Measurements from ENCODE around the gene SPATA19. TPM values are rescaled to one million over a fixed set of nuclear protein-coding genes. Genes with fewer than 3 reads are reported as not detected.

SPATA19 gene
- polyA plus RNA-seq, 4 donors: not detected

DNA sequence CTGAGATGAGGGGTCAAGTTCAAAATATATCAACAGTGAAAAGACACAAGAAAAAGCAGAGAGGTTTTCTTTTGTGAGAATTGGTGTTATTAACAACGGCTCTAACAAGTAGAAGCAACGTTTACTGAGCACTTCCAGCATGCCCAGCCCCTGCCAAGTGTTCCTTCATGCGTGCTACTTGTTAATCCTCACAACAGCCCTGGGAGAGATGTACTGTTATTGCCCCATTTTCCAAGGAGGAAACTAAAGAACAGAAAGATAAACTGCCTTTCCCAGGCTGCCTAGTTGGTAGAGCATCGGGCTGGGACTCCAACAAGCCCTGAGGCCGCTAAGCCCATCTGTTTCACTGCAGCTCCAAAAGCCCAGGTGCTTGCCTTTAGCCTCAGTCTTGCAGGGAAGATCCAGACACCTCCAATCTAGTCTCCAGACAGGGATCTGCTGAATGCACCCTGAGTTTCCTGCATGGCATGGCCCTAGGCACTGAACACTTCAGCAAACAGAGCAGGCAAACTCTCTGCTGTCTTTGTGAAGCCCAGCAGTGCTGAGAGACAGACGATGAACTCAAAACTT, 25.5 kb downstream of the SPATA19 start:
- no peak for DNase-seq (ENCODE audit: low read depth in 4 of 4, low spot score in 3 of 4)

DNA sequence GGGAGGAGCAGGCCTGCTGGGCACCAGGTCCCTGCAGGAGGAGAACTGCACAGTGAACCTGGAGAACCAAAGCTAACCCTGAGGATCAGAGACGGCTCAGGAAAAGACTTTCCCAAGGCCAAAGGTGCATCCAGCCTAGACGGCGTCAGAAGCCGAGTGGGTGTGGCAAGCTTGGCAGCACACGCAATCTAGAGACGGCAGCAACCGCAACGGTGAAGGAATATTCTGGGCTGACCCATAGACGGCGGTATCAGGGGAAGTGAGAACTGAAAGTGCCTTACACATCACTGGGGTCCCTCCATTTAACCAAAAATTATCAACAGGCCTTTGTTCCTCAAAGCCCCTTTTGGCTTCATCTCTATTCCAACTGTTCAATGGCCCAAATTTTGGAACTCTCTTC, 26.2 kb downstream of the SPATA19 start:
- no peak for DNase-seq (ENCODE audit: low read depth in 4 of 4, low spot score in 3 of 4)

DNA sequence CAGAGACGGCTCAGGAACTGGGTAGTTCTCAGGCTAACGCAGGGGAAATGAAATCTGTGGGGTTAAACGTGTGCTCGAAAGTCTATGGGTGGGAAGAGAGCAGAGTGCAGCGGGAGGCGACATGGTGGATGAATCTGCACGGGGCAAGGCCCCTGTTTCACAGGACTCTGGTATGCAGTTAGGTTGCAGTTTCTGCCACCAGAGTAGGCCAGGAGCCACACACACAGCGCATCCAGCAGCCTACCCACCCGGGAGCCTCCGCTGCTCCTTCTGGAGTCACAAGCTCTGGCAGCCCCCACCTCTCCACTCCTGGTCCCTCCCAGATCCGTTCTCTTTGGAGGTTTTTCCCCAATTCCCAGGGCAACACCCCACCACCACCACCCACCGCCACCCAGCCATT, 27.0 kb downstream of the SPATA19 start:
- DNase-seq (ENCODE audit: low read depth in 4 of 4, low spot score in 3 of 4): no peak

DNA sequence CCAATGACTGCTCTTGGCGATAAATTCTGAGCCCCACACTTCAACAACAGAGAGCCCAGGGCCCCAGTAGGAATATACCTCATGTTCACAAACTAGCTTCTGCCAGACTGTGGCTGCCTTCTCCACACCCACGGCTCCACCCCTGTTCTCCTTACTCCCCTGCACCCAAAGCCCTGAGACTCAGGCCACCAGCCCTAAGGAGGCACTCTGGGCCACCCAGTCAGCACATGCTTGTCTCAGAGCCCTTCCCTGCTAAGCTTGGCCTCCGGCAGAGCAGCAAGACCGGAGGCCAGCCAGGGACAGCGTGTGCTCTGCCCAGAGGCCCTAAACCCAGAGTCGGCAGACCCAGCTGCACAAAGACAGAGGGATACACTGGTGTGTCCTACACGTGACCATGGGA, 27.9 kb downstream of the SPATA19 start:
- DNase-seq (ENCODE audit: low read depth in 4 of 4, low spot score in 3 of 4): no peak

DNA sequence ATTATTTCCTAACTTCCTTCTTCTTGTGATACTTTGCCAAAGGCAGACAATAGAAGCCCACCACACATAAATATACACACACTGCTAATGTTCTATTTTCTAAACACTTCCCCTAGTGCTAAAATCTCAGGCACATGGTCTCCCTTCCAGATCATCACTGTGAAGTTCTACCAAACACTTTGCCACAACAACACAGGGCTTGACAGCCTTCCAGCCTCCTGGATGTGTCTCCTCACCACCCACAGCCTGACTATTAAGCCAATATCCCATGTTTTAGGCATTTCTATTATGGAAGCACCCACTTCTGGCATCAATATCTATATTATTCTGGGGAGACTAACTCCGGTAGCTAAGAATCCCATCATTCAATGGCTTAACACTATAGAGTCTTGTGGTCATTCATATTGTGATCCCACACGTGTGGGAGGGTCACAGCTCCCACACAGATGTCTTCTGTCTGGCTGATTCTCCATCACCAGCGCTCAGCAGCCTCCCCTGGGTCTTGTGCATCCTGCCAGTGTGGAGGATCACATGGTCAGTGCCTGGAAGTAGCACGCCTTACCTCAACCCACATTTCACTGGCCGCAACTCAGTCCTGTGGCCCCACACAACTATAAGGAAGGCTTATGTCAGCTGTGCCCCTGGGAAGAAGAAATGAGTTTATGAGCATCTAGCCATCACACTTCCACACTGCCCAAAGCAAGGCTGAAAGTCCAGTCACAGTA, 29.0 kb downstream of the SPATA19 start:
- DNase-seq (ENCODE audit: low read depth in 4 of 4, low spot score in 3 of 4): no peak

DNA sequence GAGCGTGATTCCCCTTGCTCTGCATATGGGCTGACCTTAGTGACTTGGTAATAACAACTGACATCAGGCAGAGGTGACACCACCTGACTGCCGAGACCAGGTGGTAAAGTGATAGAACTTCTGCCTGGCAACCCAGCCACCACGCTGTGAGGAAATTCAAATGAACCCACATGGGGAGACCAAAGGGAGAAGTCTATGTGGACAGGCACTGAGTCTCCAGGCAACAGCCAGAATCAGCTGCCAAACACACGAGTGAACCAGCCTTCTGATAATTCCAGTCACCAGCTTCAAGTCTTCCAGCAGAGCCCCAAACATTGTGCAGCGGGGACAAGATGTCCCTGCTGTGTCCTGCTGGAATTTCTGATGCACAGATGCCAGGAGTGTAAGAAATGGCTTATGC, 29.7 kb downstream of the SPATA19 start:
- DNase-seq (ENCODE audit: low read depth in 4 of 4, low spot score in 3 of 4): no peak

DNA sequence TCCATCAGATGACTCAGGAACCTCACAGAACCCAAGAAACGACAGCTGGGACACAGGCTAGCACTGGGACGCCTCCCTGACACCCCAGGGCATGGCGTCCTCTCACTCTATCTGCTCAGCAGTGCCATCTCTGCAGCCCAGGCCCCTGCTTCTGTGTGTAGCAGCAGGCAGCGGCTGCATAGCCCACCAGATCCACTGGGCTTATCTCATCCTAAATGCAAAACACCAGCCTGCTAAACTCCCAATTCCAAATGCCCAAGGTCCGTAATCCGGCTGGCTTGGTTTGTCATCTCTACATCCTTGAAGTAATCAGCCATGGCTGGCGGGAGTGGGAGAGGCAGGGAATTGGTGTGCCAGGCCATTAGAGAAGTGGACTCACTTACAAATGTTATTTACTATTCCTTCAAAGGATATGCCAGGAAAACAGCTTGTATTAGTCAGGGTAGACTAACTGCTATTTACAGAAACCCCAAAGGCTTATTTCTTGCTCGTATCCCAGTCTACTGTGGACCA, 30.7 kb downstream of the SPATA19 start:
- no peak for DNase-seq (ENCODE audit: low read depth in 4 of 4, low spot score in 3 of 4)

DNA sequence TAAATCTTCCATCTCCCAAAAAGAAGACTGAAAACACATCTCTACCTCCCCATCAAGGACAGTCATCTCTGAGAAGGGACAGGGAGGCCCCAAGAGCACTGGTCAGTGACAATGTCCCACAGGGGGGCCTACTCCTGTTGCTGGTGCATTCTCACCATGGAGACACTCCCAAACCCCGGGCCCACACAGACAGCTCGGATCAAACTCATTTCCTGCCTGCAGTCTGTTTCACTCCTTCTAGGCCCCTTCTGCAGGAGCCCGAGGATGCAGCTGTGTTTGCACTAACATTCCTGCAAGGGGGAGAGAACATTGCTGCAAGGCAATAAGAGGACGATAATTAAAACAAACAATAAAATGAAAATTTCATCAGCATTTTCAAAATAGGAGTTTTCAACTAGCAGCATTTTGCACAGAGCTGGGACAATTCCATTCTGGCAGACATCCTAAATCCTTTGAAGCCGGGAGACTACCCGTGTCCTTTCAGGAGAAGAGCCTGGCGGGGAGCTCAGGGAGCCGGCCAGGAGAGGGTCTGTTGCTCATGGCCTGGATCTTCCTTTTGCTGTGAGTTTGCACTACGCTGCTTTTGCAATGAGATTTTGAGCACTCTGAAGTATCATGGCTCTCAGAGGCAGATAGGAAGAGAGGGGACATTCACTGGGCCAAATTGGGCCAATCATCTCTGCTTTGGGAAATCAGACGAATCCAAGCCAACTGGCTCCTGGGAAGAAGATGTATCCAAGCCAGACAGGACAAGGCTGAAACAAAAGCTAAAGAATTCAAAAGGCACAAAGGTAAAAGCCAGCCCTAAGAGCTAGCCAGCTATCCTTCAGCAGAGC, 33.2 kb downstream of the SPATA19 start:
- DNase-seq (ENCODE audit: low read depth in 4 of 4, low spot score in 3 of 4): no peak

DNA sequence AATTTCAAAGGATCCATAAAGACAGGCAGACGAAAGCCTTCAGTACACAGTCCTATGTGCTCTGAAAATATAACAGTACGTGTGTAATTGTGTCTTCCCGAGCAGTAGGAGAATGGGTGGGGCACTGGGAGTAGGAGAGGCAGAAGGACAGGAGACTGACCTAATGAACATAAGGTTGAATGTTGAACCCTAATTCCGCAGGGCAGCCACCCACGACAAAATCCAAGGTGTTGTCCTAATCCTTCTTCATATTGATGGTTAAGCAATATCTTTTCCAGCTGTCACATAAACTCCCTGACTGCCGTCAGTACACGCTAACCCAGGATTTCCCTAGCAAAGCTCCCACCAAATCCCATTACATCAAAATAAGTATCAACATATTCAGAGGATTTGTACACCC, 34.5 kb downstream of the SPATA19 start:
- DNase-seq (ENCODE audit: low read depth in 4 of 4, low spot score in 3 of 4): no peak

DNA sequence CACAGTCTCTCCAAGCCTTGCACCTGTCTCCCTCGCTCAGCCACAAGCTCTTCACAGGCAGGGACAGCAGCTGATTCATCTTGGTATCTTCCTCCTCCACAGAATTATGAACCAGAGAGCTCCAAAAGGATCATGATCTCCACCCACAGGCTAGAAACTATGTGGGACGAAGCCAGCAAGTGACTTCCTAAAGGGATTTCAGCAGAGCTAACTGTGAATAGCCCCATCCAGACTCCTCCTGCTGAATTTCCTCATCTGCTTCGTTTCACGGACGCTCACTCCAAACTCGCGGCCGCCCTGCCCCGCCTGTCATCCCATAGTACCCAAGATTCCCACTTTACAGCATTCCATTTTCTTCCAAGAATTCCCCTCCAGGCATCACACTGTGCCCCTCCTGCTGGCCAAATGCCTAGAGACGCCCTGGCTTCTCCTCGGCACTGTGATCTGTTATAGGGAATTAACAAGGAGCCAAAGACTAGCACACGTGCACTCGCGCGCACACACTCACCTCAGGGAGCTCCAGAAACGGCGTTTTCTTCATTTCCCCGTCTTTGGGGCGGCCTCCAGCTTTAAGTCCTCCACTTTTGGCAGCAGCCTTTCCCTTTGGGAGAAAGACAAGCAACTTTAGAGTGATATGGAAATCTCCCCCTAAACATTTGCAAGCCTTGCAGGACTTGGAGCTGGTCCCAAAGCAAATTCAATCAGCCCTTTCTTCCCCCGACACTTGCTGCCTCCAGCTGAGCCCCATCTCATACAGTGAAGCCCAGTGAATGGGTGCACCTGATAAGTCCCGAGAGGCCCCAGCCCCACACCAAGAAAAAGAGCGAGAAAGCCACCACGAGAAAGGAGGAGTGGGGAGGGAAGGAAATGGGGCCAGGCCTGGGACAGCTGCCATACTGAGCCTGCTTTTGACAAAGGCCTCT, 35.5 kb downstream of the SPATA19 start:
- DNase-seq (ENCODE audit: low read depth in 4 of 4, low spot score in 3 of 4): no peak

DNA sequence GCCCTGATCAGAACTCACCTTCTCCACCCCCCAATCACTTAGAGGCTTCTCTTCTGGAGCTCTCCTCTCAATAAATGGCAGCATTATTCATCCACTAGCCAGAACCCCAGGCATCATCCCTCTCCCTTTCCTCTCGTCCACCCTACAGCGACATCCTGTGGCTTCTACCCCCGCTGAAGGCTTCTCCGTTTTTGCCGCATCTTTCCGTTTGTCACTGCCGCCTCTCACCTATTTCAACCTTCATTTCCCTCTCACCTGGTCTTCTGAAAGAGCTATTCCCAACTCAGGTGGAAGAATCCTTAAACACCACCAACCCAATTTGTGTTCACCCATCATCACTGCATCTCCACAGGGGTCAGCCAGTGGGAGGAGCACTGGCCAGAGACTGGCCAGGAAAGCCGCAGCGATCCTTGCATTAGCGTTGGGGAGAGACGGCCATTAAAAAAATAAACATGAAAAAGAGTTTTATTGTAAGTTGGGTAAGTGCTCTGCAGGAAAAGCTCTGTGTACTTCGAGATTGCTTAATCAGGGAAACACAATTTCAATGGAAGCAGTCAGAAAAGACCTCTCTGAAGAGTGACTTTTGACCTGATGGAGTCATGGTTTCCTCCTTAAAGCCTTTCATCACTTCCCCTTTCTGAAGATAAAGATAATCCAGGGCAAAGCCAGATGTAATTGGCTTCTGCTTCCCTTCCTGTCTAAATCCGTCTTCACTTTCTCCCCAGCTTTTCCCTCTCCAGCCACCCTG, 36.7 kb downstream of the SPATA19 start:
- DNase-seq (ENCODE audit: low read depth in 4 of 4, low spot score in 3 of 4): no peak

DNA sequence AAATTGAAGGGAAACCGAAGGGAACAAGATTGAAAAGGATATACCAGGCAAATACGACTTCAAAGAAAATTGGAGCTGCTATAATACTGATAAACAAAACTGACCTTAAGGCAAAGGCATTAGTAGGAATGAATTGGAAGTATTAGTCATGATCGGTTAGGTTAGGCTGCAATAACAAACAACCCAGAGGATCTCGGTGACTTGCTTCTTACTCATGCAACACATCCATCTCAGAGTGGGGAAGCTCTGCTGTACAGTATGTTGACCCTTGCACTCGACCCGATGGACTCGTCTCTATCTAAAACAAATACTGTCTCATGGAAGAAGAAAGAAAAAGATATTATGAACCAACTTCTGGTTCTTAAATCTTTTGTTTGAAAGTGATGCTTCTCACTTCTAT, 42.3 kb downstream of the SPATA19 start:
- no peak for DNase-seq (ENCODE audit: low read depth in 4 of 4, low spot score in 3 of 4)

DNA sequence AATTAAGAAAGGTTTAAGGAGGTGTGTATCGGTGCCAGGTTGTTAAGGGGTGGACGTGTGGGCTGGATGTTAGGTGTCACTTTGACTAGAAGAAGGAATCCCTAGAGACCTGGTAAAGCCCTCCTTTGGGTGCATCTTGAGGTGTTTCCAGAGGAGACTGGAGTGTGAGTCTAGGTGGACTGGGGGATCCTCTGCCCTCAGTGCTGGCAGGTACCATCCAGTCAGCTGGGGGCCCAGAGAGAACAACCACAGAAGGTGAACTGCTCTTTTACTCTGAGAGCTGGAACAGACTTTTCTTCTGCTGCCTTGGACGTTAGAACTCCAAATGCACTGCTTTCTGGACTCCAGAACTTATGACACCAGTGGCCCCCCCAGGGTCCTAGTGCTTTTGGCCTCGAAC, 44.0 kb downstream of the SPATA19 start:
- no peak for DNase-seq (ENCODE audit: low read depth in 4 of 4, low spot score in 3 of 4)

DNA sequence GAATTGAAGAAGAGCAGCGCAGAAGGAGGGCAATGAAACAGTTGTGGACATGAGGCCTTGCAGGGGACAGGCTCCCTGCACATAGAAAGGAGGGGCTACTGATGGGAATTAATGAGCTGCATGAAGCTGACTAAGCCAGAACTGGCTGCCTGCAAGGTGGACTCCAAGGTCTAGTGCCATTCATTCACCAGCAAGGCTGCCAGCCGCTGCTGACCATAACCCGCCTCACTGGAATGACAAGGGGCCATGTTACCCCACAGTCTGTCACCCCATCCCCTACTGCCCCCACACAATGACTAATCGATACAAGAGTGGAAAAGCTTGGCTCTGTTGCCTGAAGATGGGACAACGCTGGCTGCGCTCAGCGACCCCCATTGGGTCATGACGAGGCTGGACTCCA, 44.6 kb downstream of the SPATA19 start:
- no peak for DNase-seq (ENCODE audit: low read depth in 4 of 4, low spot score in 3 of 4)

DNA sequence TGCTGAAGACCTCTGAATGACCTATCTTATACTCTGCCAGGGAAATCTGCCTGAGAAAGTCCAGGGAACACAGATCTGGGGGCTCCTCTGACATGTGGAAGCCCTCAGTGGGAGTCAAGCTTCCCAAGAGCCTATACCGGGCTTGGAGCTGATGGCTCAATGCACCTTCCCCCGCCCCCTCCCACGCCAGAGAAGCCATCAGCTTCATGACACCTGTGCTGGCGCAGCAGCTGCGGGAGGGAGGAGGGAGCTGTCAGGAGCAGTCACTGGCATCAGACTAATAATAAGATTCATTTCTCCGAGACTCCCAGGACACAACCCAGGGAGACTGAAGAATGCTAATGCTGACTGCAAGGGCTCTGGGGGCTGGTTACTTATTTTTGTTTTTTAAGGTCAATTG, 47.8 kb downstream of the SPATA19 start:
- DNase-seq (ENCODE audit: low read depth in 4 of 4, low spot score in 3 of 4): no peak

DNA sequence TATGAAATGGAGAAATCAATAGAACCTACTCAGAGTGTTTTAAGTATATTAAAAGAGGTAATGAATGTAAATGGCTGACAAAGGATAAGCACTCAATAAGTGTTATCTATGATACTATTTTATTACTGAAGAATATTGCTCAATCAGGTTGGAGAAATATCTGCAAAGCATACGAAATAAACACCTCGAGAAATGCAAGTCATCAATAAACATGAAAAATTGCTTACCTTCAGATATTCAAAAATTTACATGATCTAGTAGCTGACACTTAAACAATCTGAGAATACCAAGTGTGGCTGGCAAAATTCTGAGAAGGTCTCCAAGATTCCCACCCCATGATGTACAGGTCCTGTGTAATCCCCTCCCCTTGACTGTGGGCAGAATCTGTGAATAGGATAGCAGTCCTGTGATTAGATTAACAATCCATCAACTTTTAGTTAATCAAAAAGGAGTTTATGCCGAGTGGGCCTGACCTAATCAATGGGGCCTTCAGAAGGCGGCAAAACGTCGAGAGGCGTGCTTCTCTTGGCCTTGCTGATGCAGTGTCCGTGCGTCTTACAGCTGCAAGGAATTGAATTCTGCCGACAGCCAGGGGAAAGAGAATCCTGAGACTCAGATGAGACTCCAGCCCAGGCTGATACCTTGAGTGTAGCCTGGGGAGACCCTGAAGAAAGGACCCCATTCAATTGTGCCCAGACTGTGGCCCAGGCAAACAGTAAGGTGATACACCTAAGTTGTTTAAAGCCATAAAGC, 49.1 kb downstream of the SPATA19 start:
- DNase-seq (ENCODE audit: low read depth in 4 of 4, low spot score in 3 of 4): no peak

DNA sequence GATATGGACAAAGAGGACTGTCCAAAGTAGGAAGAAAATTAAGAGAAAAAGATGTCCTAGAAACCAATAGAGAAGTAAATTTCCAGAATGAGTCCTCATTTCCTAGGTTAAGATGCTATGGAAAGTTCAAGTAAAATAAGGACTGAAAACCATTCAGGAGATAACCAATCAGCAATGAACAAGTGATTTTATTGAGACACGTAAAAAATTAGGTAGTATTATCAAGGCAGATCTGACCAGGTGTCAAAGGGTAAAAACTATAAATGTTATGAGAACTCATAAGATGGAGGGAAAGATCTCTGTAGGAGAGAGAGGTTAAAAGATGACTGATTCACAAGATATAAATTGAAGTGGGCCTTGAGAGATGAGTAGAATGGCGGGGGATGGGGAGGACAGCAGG, 50.2 kb downstream of the SPATA19 start:
- no peak for DNase-seq (ENCODE audit: low read depth in 4 of 4, low spot score in 3 of 4)

DNA sequence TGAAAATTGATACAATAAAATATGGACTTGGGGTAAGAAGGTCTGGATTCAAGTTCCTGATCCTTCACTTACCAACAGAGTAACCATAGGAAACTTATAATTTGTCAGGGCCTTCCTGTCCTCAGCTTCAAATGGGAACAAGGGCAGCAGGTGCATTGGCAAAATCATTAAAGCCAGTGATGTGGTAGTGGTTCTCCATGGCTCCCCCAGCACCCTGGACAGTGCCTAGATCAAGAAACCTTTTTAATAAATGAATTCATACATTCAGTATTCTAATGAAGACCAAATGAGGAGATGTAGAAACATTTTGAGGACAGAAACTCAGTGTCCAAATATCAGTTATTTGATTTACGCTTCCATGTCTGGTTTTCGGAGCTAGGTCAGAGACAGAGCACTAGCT, 51.1 kb downstream of the SPATA19 start:
- DNase-seq (ENCODE audit: low read depth in 4 of 4, low spot score in 3 of 4): no peak
